Neutrophil (primary cell): ENCODE data around the gene CHSY3.

ENCODE experiments used
- H3K27ac ChIP-seq: fragments of 200-600 bp; sonication (generic); 2 replicates; pipeline ENCODE4 v1.5.1; 2016; ENCODE audit warnings: mild to moderate bottlenecking, moderate library complexity
- H3K27me3 ChIP-seq: fragments of 200-600 bp; sonication (generic); 2 replicates; pipeline ENCODE4 v1.6.0; 2016; ENCODE audit warnings: mild to moderate bottlenecking
- H3K36me3 ChIP-seq: fragments of 200-600 bp; sonication (generic); 2 replicates; pipeline ENCODE4 v1.5.1; 2017
- H3K4me1 ChIP-seq, 2 experiments: fragments of 200-600 bp in 1 of 2; sonication (generic) in 1 of 2; 1 replicate in 1 of 2; 2 replicates in 1 of 2; pipeline versions ENCODE4 v1.5.1 to v1.6.1; 2013 to 2016; ENCODE audit warnings: low read depth in 1 of 2, low read length in 1 of 2, mild to moderate bottlenecking in 1 of 2, moderate library complexity in 1 of 2; ENCODE audit not compliant: control insufficient read depth in 1 of 2, insufficient read depth in 1 of 2
- H3K4me3 ChIP-seq, 2 experiments: fragments of 200-600 bp in 1 of 2; sonication (generic) in 1 of 2; 1 replicate in 1 of 2; 2 replicates in 1 of 2; pipeline ENCODE4 v1.5.1; 2013 to 2016; ENCODE audit warnings: low read depth in 1 of 2, low read length in 1 of 2, mild to moderate bottlenecking in 1 of 2, moderate library complexity in 1 of 2
- H3K9me3 ChIP-seq: fragments of 200-600 bp; sonication (generic); 2 replicates; pipeline ENCODE4 v1.5.1; 2016
- CTCF ChIP-seq: fragments of 200-600 bp; sonication (generic); IDR thresholded peaks from 2 replicates; pipeline ENCODE4 v1.5.1; 2016; ENCODE audit warnings: antibody characterized with exemption

The CHSY3 gene

GRCh38 chr5:130002183-130002582 is 97.9 kb downstream of the CHSY3 start:
- H3K27ac ChIP-seq, result no peak overlapping the region
- no peaks in the 10 kb centered on the region for H3K9me3 ChIP-seq
- TF ChIP-seq CTCF, result no peak
- no peaks in the 10 kb centered on the region for H3K4me1 ChIP-seq
- H3K27me3 ChIP-seq, result no peaks in the 10 kb centered on the region
- no peak overlapping the region for H3K4me3 ChIP-seq
- H3K36me3 ChIP-seq, result no peaks in the 10 kb centered on the region

GRCh38 chr5:130002876-130003275 is 98.6 kb downstream of the CHSY3 start:
- H3K27ac ChIP-seq, result no peak overlapping the region
- no peaks in the 10 kb centered on the region for H3K9me3 ChIP-seq
- H3K4me1 ChIP-seq, result no peaks in the 10 kb centered on the region
- no peaks in the 10 kb centered on the region for H3K27me3 ChIP-seq
- TF ChIP-seq CTCF, result no peak
- no peak overlapping the region for H3K4me3 ChIP-seq
- H3K36me3 ChIP-seq, result no peaks in the 10 kb centered on the region

- no peaks in the 10 kb centered on the region for H3K27me3 ChIP-seq
- H3K9me3 ChIP-seq, result no peaks in the 10 kb centered on the region
- no peak overlapping the region for H3K4me3 ChIP-seq
- no peak for TF ChIP-seq CTCF
- no peaks in the 10 kb centered on the region for H3K36me3 ChIP-seq
- no peak overlapping the region for H3K27ac ChIP-seq
- no peaks in the 10 kb centered on the region for H3K4me1 ChIP-seq
Observed at GRCh38 chr5:130011986-130012385, 107.7 kb downstream of the CHSY3 start.

DNA sequence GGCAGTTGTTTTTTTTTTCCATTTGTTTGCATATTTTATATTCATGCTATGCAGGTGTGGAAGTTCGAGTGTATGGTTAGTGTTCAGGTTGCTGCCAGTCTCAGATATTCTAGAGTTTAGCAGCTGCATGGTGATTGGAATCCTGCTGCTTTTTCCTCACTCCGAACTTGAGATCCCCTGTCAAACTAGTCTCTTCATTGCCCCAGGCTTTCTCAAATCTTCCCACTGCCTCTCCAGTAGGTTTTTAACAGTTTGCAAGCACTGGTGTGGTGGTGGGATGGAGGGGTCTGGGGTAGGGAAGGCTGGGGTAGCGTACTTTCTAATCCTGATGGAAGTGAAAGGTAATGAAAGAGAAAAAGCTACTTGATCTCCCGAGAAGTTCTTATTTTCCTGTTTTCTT is 112.9 kb downstream of the CHSY3 start:
- TF ChIP-seq CTCF, result no peak
- no peak overlapping the region for H3K4me3 ChIP-seq

GRCh38 chr5:130018641-130019040 is 114.4 kb downstream of the CHSY3 start:
- H3K4me3 ChIP-seq, result no peak overlapping the region
- H3K36me3 ChIP-seq, result no peaks in the 10 kb centered on the region
- H3K27ac ChIP-seq, result no peak overlapping the region
- H3K27me3 ChIP-seq, result no peaks in the 10 kb centered on the region
- TF ChIP-seq CTCF, result no peak
- no peaks in the 10 kb centered on the region for H3K9me3 ChIP-seq
- no peaks in the 10 kb centered on the region for H3K4me1 ChIP-seq

More for the DNA sequence above, 112.9 kb downstream of the CHSY3 start:
- H3K9me3 ChIP-seq, result no peaks in the 10 kb centered on the region
- no peak overlapping the region for H3K27ac ChIP-seq
- no peaks in the 10 kb centered on the region for H3K27me3 ChIP-seq
- no peaks in the 10 kb centered on the region for H3K36me3 ChIP-seq
- no peaks in the 10 kb centered on the region for H3K4me1 ChIP-seq

DNA sequence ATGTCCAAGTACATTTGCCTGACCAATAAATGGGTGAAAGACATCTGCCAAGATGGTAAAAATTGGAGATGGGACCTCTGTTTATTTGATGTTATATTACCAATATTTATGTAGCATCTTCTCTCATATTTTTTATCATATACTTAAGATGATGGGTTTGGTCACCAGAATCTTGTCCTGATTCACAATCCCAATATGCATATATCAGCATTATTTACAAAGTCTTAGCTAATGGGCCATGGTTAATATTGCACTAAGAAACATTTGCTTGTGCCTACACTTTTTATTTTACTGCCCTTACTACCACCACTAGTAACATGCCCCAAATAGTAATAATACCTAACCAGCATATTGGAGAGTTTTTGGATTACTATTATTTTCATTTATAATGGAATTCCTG is 116.7 kb downstream of the CHSY3 start:
- no peaks in the 10 kb centered on the region for H3K36me3 ChIP-seq

More for the DNA sequence above, 116.7 kb downstream of the CHSY3 start:
- Histone ChIP-seq H3K4me3 (no peak overlapping the region), H3K27ac (no peak overlapping the region), H3K4me1 (no peaks in the 10 kb centered on the region), H3K27me3 (no peaks in the 10 kb centered on the region), H3K9me3 (no peaks in the 10 kb centered on the region)
- no peak for TF ChIP-seq CTCF
